GM23338 (cell line): ENCODE data around the gene RSAD1. TPM values are rescaled to one million over a fixed set of nuclear protein-coding genes. Genes with fewer than 3 reads are reported as not detected.

ENCODE experiments used
- ATAC-seq: fragments of 200-7000 bp; cut with Tn5 transposase; 3 replicates; pipeline ENCODE4 v1.9.1; 2020
- DNase-seq: peaks from one replicate; pipeline ENCODE4 v3.0.0-alpha.2; 2015; ENCODE audit warnings: low spot score
- H2AFZ ChIP-seq: fragments of 200-600 bp; sonication (generic); 2 replicates; pipeline ENCODE4 v1.8.0; 2016; ENCODE audit warnings: antibody characterized with exemption, mild to moderate bottlenecking, moderate library complexity
- H3F3A ChIP-seq: fragments of 200-600 bp; sonication (generic); replicated peaks from 2 replicates; pipeline ENCODE4 v1.8.0; 2017; ENCODE audit warnings: antibody characterized with exemption, mixed run types, low read depth
- H3K27ac ChIP-seq: fragments of 200-600 bp; sonication (generic); 2 replicates; pipeline ENCODE4 v1.6.1; 2016; ENCODE audit warnings: low read depth
- H3K27me3 ChIP-seq: fragments of 200-600 bp; sonication (generic); 2 replicates; pipeline ENCODE4 v1.8.0; 2016; ENCODE audit warnings: mild to moderate bottlenecking, mixed run types, moderate library complexity; ENCODE audit not compliant: insufficient read depth
- H3K36me3 ChIP-seq: fragments of 200-600 bp; sonication (generic); 2 replicates; pipeline ENCODE4 v1.8.0; 2016; ENCODE audit warnings: mild to moderate bottlenecking; ENCODE audit not compliant: insufficient read depth
- H3K4me1 ChIP-seq: fragments of 200-600 bp; sonication (generic); 2 replicates; pipeline ENCODE4 v1.8.0; 2016; ENCODE audit warnings: mild to moderate bottlenecking, moderate library complexity; ENCODE audit not compliant: insufficient read depth
- H3K4me2 ChIP-seq: fragments of 200-600 bp; sonication (generic); 2 replicates; pipeline ENCODE4 v1.7.1; 2017; ENCODE audit warnings: mixed run types
- H3K4me3 ChIP-seq: fragments of 200-600 bp; sonication (generic); 2 replicates; pipeline ENCODE4 v1.6.1; 2016; ENCODE audit warnings: mixed run types
- H3K79me2 ChIP-seq: fragments of 200-600 bp; sonication (generic); replicated peaks from 2 replicates; pipeline ENCODE4 v1.8.0; 2017; ENCODE audit warnings: mild to moderate bottlenecking; ENCODE audit not compliant: insufficient read depth
- H3K9me2 ChIP-seq: fragments of 200-600 bp; sonication (generic); 2 replicates; pipeline ENCODE4 v1.8.0; 2017; ENCODE audit not compliant: insufficient read depth
- H4K20me1 ChIP-seq: fragments of 200-600 bp; sonication (generic); replicated peaks from 2 replicates; pipeline ENCODE4 v1.8.0; 2017; ENCODE audit warnings: mild to moderate bottlenecking; ENCODE audit not compliant: insufficient read depth
- H3K27ac Mint-ChIP-seq: 2 replicates; pipeline ENCODE4 v1.8.0; 2020; ENCODE audit warnings: inconsistent platforms, mild to moderate bottlenecking, moderate library complexity, mixed read lengths
- H3K27me3 Mint-ChIP-seq: 3 replicates; pipeline ENCODE4 v1.8.0; 2022; ENCODE audit warnings: low read depth, mild to moderate bottlenecking, moderate library complexity, mixed read lengths, inconsistent platforms; ENCODE audit not compliant: insufficient read depth, poor library complexity
- H3K36me3 Mint-ChIP-seq: 3 replicates; pipeline ENCODE4 v1.8.0; 2021; ENCODE audit warnings: low read depth, mild to moderate bottlenecking, inconsistent platforms, moderate library complexity, mixed read lengths
- H3K4me1 Mint-ChIP-seq: 3 replicates; pipeline ENCODE4 v1.8.0; 2020; ENCODE audit warnings: mild to moderate bottlenecking, inconsistent platforms, mixed read lengths
- H3K4me3 Mint-ChIP-seq: 3 replicates; pipeline ENCODE4 v1.8.0; 2021; ENCODE audit warnings: moderate library complexity, mild to moderate bottlenecking, inconsistent platforms, mixed read lengths
- H3K9me3 Mint-ChIP-seq: 3 replicates; pipeline ENCODE4 v1.8.0; 2020; ENCODE audit warnings: moderate library complexity, mild to moderate bottlenecking, inconsistent platforms, mixed read lengths
- CREB1 ChIP-seq: fragments of 250-450 bp; sonication (Bioruptor Pico); IDR thresholded peaks from 2 replicates; pipeline ENCODE4 v1.5.0; 2020; ENCODE audit warnings: low read depth, mild to moderate bottlenecking, moderate library complexity
- CTCF ChIP-seq, 2 experiments: fragments of 200-600 bp in 1 of 2; sonication (generic) in 1 of 2; conservative IDR thresholded peaks; 2 replicates each; pipeline versions ENCODE4 v1.5.1 to v1.6.1; 2016 to 2017; ENCODE audit warnings: antibody characterized with exemption in 2 of 2, low read depth in 2 of 2, mild to moderate bottlenecking in 2 of 2, moderate library complexity in 1 of 2
- ETS1 ChIP-seq: IDR thresholded peaks from 2 replicates; pipeline ENCODE4 v1.6.1; 2016; ENCODE audit warnings: antibody characterized with exemption
- EZH2phosphoT487 ChIP-seq: fragments of 200-600 bp; sonication (generic); IDR thresholded peaks from one replicate; pipeline ENCODE4 v1.8.1; 2018; ENCODE audit warnings: antibody characterized with exemption; ENCODE audit not compliant: unreplicated experiment
- JUNB ChIP-seq: IDR thresholded peaks from one replicate; pipeline ENCODE4 v1.6.1; 2016; ENCODE audit warnings: antibody characterized with exemption; ENCODE audit not compliant: unreplicated experiment
- POLR2AphosphoS5 ChIP-seq: IDR thresholded peaks from 2 replicates; pipeline ENCODE4 v1.6.1; 2016; ENCODE audit warnings: antibody characterized with exemption, low read depth
- REST ChIP-seq: IDR thresholded peaks from one replicate; pipeline ENCODE4 v1.6.1; 2018; ENCODE audit warnings: antibody characterized with exemption; ENCODE audit not compliant: unreplicated experiment
- STAT1 ChIP-seq: IDR thresholded peaks from one replicate; pipeline ENCODE4 v1.6.1; 2016; ENCODE audit warnings: antibody characterized with exemption; ENCODE audit not compliant: unreplicated experiment
- ZNF114 ChIP-seq: fragments of 250-450 bp; sonication (Bioruptor Pico); IDR thresholded peaks from 2 replicates; pipeline ENCODE4 v1.5.0; 2020; ENCODE audit warnings: mild to moderate bottlenecking, moderate library complexity
- ZNF331 ChIP-seq: fragments of 250-450 bp; sonication (Bioruptor Pico); IDR thresholded peaks from 2 replicates; pipeline ENCODE4 v1.5.0; 2020; ENCODE audit warnings: low read depth, mild to moderate bottlenecking, moderate library complexity
- polyA plus RNA-seq: library from polyadenylated mRNA; unstranded; fragments of >200 nt; fragmentation: Nextera tagmentation; extraction: Ambion mirVana; gene quantifications from 2 replicates; pipeline ENCODE4 v1.2.1, GENCODE V29; 2016
- total RNA-seq: library from RNA; depleted of rRNA; stranded (reverse); fragments of >200 nt; shearing (Covaris generic); gene quantifications from 2 replicates; pipeline ENCODE4 v1.2.3, GENCODE V29; 2014

Gene RSAD1
- total and polyA plus RNA-seq, 2 experiments from 2014 or later = 18.4 to 28.7 TPM

- no peak for TF ChIP-seq CTCF (conservative IDR thresholded peaks at IDR 0.05; ENCODE audit: low read depth in 2 of 2)
These were observed 21.1 kb downstream of the RSAD1 start (continued) for GRCh38 chr17:50499721-50500120.

GRCh38 chr17:50501054-50501453, 22.4 kb downstream of the RSAD1 start:
- H3K4me2 ChIP-seq = no peak overlapping the region
- ATAC-seq (no peak), DNase-seq (peak; percentile 71)
- H3K27me3 ChIP-seq = no peaks in the 10 kb centered on the region
- H3K4me3 ChIP-seq = no peak overlapping the region
- H3K36me3 ChIP-seq = no peaks in the 10 kb centered on the region
- Mint-ChIP-seq H3K27me3 (peaks cover 13% of the 10 kb centered on the region), H3K27ac (no peak overlapping the region), H3K4me3 (no peak overlapping the region), H3K4me1 (peaks cover 14% of the 10 kb centered on the region), H3K9me3 (no peaks in the 10 kb centered on the region), H3K36me3 (no peaks in the 10 kb centered on the region)
- H3K27ac ChIP-seq = no peak overlapping the region
- no peak overlapping the region for H2AFZ ChIP-seq
- no peaks in the 10 kb centered on the region for H3K79me2 ChIP-seq
- no peaks in the 10 kb centered on the region for H3K9me2 ChIP-seq
- H3F3A ChIP-seq = no peaks in the 10 kb centered on the region
- TF ChIP-seq CTCF (conservative IDR thresholded peaks at IDR 0.05; ENCODE audit: low read depth in 2 of 2) = peak; percentile 47 to 57; a peak in 3 of 4 replicates
- no peak for TF ChIP-seq EZH2phosphoT487
- TF ChIP-seq POLR2AphosphoS5 = no peak
- no peak for TF ChIP-seq STAT1
- peaks cover 8% of the 10 kb centered on the region; the same call in 1 of the 2 replicates for H3K4me1 ChIP-seq
- H4K20me1 ChIP-seq = no peaks in the 10 kb centered on the region

- H3K4me1 ChIP-seq = peaks cover 8% of the 10 kb centered on the region; the same call in 1 of the 2 replicates
- no peak for DNase-seq
- no peak for TF ChIP-seq STAT1
- TF ChIP-seq ZNF114 (CRISPR knock-in tag) = no peak
- TF ChIP-seq EZH2phosphoT487 = no peak
- TF ChIP-seq REST = no peak
- TF ChIP-seq ZNF331 (CRISPR knock-in tag) = no peak
- no peak for TF ChIP-seq JUNB
- no peak for TF ChIP-seq CTCF (conservative IDR thresholded peaks at IDR 0.05; ENCODE audit: low read depth in 2 of 2)
- no peak for TF ChIP-seq CREB1 (CRISPR knock-in tag)
- no peak for TF ChIP-seq POLR2AphosphoS5
- no peak for TF ChIP-seq ETS1
These were observed 23.8 kb downstream of the RSAD1 start for GRCh38 chr17:50502301-50502990.

More at GRCh38 chr17:50502301-50502990, 23.8 kb downstream of the RSAD1 start:
- Mint-ChIP-seq H3K27ac (no peak overlapping the region), H3K9me3 (no peaks in the 10 kb centered on the region), H3K36me3 (no peaks in the 10 kb centered on the region; the same call in 2 of the 3 replicates), H3K4me1 (peaks cover 14% of the 10 kb centered on the region), H3K4me3 (no peak overlapping the region), H3K27me3 (peaks cover 13% of the 10 kb centered on the region)
- ATAC-seq = peak; percentile 15; the same call in 1 of the 3 replicates
- Histone ChIP-seq H3F3A (peaks cover under 1% of the 10 kb centered on the region; the same call in 1 of the 2 replicates), H2AFZ (no peak overlapping the region), H3K9me2 (no peaks in the 10 kb centered on the region), H3K27me3 (no peaks in the 10 kb centered on the region), H3K27ac (no peak overlapping the region), H3K36me3 (no peaks in the 10 kb centered on the region), H3K79me2 (no peaks in the 10 kb centered on the region), H3K4me2 (no peak overlapping the region), H3K4me3 (no peak overlapping the region), H4K20me1 (no peaks in the 10 kb centered on the region)
